Psoas muscle (tissue), 8 donors: ENCODE results near the gene DAND5. TPM values are rescaled to one million over a fixed set of nuclear protein-coding genes. Genes with fewer than 3 reads are reported as not detected.

Source experiments
- ATAC-seq, 4 donors: fragments of 200-7000 bp; cut with Tn5 transposase; one replicate each; pipeline ENCODE4 v1.9.1; 2020; ENCODE audit warnings: moderate library complexity in 3 of 4, mild to moderate bottlenecking in 2 of 4
- DNase-seq, 2 donors: peaks; one replicate each; pipeline ENCODE4 v3.0.0-alpha.2; 2020
- H3K27ac ChIP-seq: fragments of 200-600 bp; one replicate; pipeline ENCODE4 v1.8.0; 2022
- H3K27me3 ChIP-seq, 3 donors: fragments of 200-600 bp in 1 of 3; one replicate each; pipeline versions ENCODE4 v1.6.1 to v1.8.0; 2013 to 2022; ENCODE audit warnings: low read length in 2 of 3, mild to moderate bottlenecking in 2 of 3, moderate library complexity in 1 of 3; ENCODE audit not compliant: insufficient read depth in 3 of 3
- H3K36me3 ChIP-seq, 2 donors: fragments of 200-600 bp in 1 of 2; one replicate each; pipeline versions ENCODE4 v1.6.1 to v1.8.0; 2013 to 2022; ENCODE audit warnings: low read depth in 1 of 2, mild to moderate bottlenecking in 1 of 2, moderate library complexity in 1 of 2; ENCODE audit not compliant: insufficient read depth in 1 of 2
- H3K4me1 ChIP-seq: fragments of 200-600 bp; one replicate; pipeline ENCODE4 v1.8.0; 2022
- H3K4me3 ChIP-seq: fragments of 200-600 bp; one replicate; pipeline ENCODE4 v1.8.0; 2022; ENCODE audit warnings: mild to moderate bottlenecking
- H3K9me3 ChIP-seq: fragments of 200-600 bp; one replicate; pipeline ENCODE4 v1.8.0; 2022
- WGBS, 3 donors: extraction: QIAGEN DNeasy Blood & Tissue Kit; methylation state at CpG; one replicate each; pipeline versions ENCODE4 v1.1.6 to v1.1.7; 2013; 5-methylcytosine and 5-hydroxymethylcytosine counted together
- intact Hi-C, 2 donors: fragments of 100-400 bp; cut with DNase I; formaldehyde crosslinking; loops; one replicate each; pipeline versions ENCODE4 v1.11.0 to v1.14.2; 2022
- polyA plus RNA-seq, 3 donors: library from polyadenylated mRNA; stranded (reverse); fragments of 200-250 nt; gene quantifications; one replicate each; pipeline ENCODE4 v1.2.3, GENCODE V29; 2013
- total RNA-seq, 4 donors: library from RNA; stranded (reverse); fragmentation: NEBNext Ultra II Directional in 2 of 4; extraction: Animal tissue kit (Norgen Biotek cat#: 25700) in 2 of 4; gene quantifications; one replicate each; pipeline versions ENCODE4 v1.2.1 to v1.2.4, GENCODE V29; 2021 to 2023
- TF ChIP-seq, protein P1 (sequence below): fragments of 200-600 bp; IDR thresholded peaks from one replicate; pipeline ENCODE4 v1.8.0; 2022; ENCODE audit warnings: antibody characterized with exemption
- donor health status: healthy with polysubstance abuse.
- donor health status: DM: no; HTN: no; CAD: no; lungs with moderate emphysema.
- donor health status: Bipolar disorder and iron deficiency.
- donor health status: healthy.
- donor health status: DM: yes; HTN: yes; CAD: no.
- donor health status: DM: no; HTN: no; CAD: no.
- donor health status: DM: no; HTN: no; CAD: no.
- donor health status: DM: yes; HTN: yes; CAD: no.

The DAND5 gene
- total and polyA plus RNA-seq, 7 donors: 0.26 TPM; not detected in 6

DNA sequence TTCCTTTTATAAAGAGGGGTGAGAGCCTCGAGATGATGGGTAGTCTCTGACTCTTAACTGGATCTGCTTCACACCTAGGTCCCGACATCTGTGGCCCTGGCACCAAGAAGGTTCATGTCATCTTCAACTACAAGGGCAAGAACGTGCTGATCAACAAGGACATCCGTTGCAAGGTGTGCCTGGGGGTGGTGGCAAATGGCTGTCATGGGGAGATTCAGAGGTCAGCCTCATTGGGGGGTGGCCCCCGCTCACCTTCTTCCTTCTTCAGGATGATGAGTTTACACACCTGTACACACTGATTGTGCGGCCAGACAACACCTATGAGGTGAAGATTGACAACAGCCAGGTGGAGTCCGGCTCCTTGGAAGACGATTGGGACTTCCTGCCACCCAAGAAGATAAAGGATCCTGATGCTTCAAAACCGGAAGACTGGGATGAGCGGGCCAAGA lies 29.4 kb upstream of the DAND5 start:
- TF ChIP-seq, protein P1, sequence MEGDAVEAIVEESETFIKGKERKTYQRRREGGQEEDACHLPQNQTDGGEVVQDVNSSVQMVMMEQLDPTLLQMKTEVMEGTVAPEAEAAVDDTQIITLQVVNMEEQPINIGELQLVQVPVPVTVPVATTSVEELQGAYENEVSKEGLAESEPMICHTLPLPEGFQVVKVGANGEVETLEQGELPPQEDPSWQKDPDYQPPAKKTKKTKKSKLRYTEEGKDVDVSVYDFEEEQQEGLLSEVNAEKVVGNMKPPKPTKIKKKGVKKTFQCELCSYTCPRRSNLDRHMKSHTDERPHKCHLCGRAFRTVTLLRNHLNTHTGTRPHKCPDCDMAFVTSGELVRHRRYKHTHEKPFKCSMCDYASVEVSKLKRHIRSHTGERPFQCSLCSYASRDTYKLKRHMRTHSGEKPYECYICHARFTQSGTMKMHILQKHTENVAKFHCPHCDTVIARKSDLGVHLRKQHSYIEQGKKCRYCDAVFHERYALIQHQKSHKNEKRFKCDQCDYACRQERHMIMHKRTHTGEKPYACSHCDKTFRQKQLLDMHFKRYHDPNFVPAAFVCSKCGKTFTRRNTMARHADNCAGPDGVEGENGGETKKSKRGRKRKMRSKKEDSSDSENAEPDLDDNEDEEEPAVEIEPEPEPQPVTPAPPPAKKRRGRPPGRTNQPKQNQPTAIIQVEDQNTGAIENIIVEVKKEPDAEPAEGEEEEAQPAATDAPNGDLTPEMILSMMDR: no peak
- DNase-seq (no peak), ATAC-seq (no peak)
- Histone ChIP-seq H3K27ac (peak overlapping the region; percentile 98), H3K36me3 (peaks cover 13 to 58% of the 10 kb centered on the region in 2 donors), H3K4me1 (peaks cover 23% of the 10 kb centered on the region), H3K27me3 (no peaks in the 10 kb centered on the region), H3K9me3 (no peaks in the 10 kb centered on the region), H3K4me3 (peak overlapping the region; percentile 98)
- WGBS, 3 donors: 63 to 71% (median 65%) methylated on average over 10 of the region's 10 CpGs
- intact Hi-C loops: loop anchor here in 1 of 2 donors (10.0 kb wide), 1 partner anchor 135 kb away; the partner anchor contains the start of genes PRDX2, RNASEH2A and THSD8

GRCh38 chr19:12940897-12941296 lies 28.5 kb upstream of the DAND5 start:
- Histone ChIP-seq H3K36me3 (peaks cover 13 to 58% of the 10 kb centered on the region in 2 donors), H3K27me3 (no peaks in the 10 kb centered on the region), H3K9me3 (no peaks in the 10 kb centered on the region), H3K27ac (no peak overlapping the region), H3K4me3 (peak overlapping the region; percentile 98), H3K4me1 (peaks cover 23% of the 10 kb centered on the region)
- no peak for DNase-seq
- TF ChIP-seq, protein P1: no peak
- intact Hi-C loops: no loop called here
- 89 to 92% (median 92%) methylated on average over 2 of the region's 2 CpGs for WGBS, 3 donors
- ATAC-seq: no peak

GRCh38 chr19:12943437-12944044 lies 25.8 kb upstream of the DAND5 start:
- Histone ChIP-seq H3K36me3 (peaks cover 17 to 70% of the 10 kb centered on the region in 2 donors), H3K27ac (peak overlapping the region; percentile 98), H3K9me3 (no peaks in the 10 kb centered on the region), H3K4me1 (peaks cover 38% of the 10 kb centered on the region), H3K4me3 (no peak overlapping the region), H3K27me3 (no peaks in the 10 kb centered on the region)
- DNase-seq (no peak), ATAC-seq (no peak)
- WGBS, 3 donors: 77 to 85% (median 81%) methylated on average over 17 to 18 of the region's 18 CpGs
- intact Hi-C loops: no loop called here
- TF ChIP-seq, protein P1: no peak

DNA sequence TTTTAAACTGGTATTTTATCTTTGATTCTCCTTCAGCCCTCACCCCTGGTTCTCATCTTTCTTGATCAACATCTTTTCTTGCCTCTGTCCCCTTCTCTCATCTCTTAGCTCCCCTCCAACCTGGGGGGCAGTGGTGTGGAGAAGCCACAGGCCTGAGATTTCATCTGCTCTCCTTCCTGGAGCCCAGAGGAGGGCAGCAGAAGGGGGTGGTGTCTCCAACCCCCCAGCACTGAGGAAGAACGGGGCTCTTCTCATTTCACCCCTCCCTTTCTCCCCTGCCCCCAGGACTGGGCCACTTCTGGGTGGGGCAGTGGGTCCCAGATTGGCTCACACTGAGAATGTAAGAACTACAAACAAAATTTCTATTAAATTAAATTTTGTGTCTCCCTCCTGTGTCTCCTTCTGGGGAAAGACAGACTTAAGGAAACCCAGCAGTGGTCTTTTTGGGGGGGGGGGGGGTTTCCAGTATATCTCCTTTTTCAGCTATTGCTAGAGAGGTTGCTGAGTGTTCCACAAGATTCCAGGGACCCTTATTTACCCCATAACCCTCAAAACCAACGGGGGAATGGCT lies 25.2 kb upstream of the DAND5 start:
- 63 to 76% (median 65%) methylated on average over 2 of the region's 2 CpGs for WGBS, 3 donors
- no peak for DNase-seq
- TF ChIP-seq, protein P1: no peak
- no peaks in the 10 kb centered on the region for H3K27me3 ChIP-seq
- H3K4me3 ChIP-seq: no peak overlapping the region
- ATAC-seq: no peak
- peaks cover 21 to 76% of the 10 kb centered on the region in 2 donors for H3K36me3 ChIP-seq
- intact Hi-C loops: no loop called here
- peaks cover 44% of the 10 kb centered on the region for H3K4me1 ChIP-seq
- H3K9me3 ChIP-seq: no peaks in the 10 kb centered on the region
- H3K27ac ChIP-seq: peak overlapping the region; percentile 98
